H9 (cell line): ENCODE results near the gene DNAJC6. TPM values are rescaled to one million over a fixed set of nuclear protein-coding genes. Genes with fewer than 3 reads are reported as not detected.

Source experiments
- DNase-seq: peaks from one replicate; pipeline ENCODE4 v3.0.0-alpha.2; 2017
- H2AFZ ChIP-seq: one replicate; pipeline ENCODE4 v1.6.1; 2013; ENCODE audit warnings: mild to moderate bottlenecking, low read length, control low read depth, moderate library complexity
- H2AK5ac ChIP-seq: 2 replicates; pipeline ENCODE4 v1.6.1; 2013; ENCODE audit warnings: low read length, control low read depth, mixed read lengths; ENCODE audit not compliant: insufficient read length
- H2BK120ac ChIP-seq: one replicate; pipeline ENCODE4 v1.6.1; 2013; ENCODE audit warnings: low read depth, mild to moderate bottlenecking, low read length, control low read depth, inconsistent platforms; ENCODE audit not compliant: poor library complexity, severe bottlenecking
- H2BK12ac ChIP-seq: 2 replicates; pipeline ENCODE4 v1.6.1; 2013; ENCODE audit warnings: low read length, control low read depth, mixed read lengths, low read depth; ENCODE audit not compliant: insufficient read length
- H2BK15ac ChIP-seq: 2 replicates; pipeline ENCODE4 v1.6.1; 2013; ENCODE audit warnings: low read depth, low read length, control low read depth
- H2BK20ac ChIP-seq: one replicate; pipeline ENCODE4 v1.6.1; 2013; ENCODE audit warnings: low read depth, mild to moderate bottlenecking, low read length, control low read depth, inconsistent platforms; ENCODE audit not compliant: poor library complexity, severe bottlenecking
- H2BK5ac ChIP-seq: 2 replicates; pipeline ENCODE4 v1.6.1; 2013; ENCODE audit warnings: low read length, control low read depth, mixed read lengths; ENCODE audit not compliant: insufficient read length
- H3K14ac ChIP-seq: 2 replicates; pipeline ENCODE4 v1.6.1; 2013; ENCODE audit warnings: low read length, control low read depth; ENCODE audit not compliant: insufficient read depth
- H3K18ac ChIP-seq: 2 replicates; pipeline ENCODE4 v1.6.1; 2013; ENCODE audit warnings: low read depth, mild to moderate bottlenecking, mixed read lengths, low read length, control low read depth; ENCODE audit not compliant: insufficient read length
- H3K23ac ChIP-seq: 2 replicates; pipeline ENCODE4 v1.6.1; 2013; ENCODE audit warnings: low read length, control low read depth, mixed read lengths, low read depth; ENCODE audit not compliant: insufficient read length
- H3K23me2 ChIP-seq: 2 replicates; pipeline ENCODE4 v1.6.1; 2013; ENCODE audit warnings: low read depth, mild to moderate bottlenecking, mixed read lengths, low read length, control low read depth; ENCODE audit not compliant: insufficient read length, poor library complexity, severe bottlenecking
- H3K27ac ChIP-seq: 2 replicates; pipeline ENCODE4 v1.5.1; 2013; ENCODE audit warnings: low read length, control low read depth, mixed read lengths, low read depth; ENCODE audit not compliant: insufficient read length
- H3K27me3 ChIP-seq: 2 replicates; pipeline ENCODE4 v1.6.1; 2013; ENCODE audit warnings: low read length, control low read depth, inconsistent platforms; ENCODE audit not compliant: insufficient read depth
- H3K4ac ChIP-seq: 2 replicates; pipeline ENCODE4 v1.6.1; 2013; ENCODE audit warnings: low read depth, mild to moderate bottlenecking, control low read depth, inconsistent platforms, low read length, moderate library complexity
- H3K4me1 ChIP-seq: 2 replicates; pipeline ENCODE4 v1.6.1; 2013; ENCODE audit warnings: low read length, control low read depth, inconsistent platforms; ENCODE audit not compliant: insufficient read depth
- H3K4me2 ChIP-seq: 2 replicates; pipeline ENCODE4 v1.6.1; 2013; ENCODE audit warnings: low read length, control low read depth, mixed read lengths; ENCODE audit not compliant: insufficient read length, insufficient read depth
- H3K56ac ChIP-seq: 2 replicates; pipeline ENCODE4 v1.6.1; 2013; ENCODE audit warnings: low read depth, mild to moderate bottlenecking, mixed read lengths, low read length, control low read depth; ENCODE audit not compliant: insufficient read length
- H3K79me1 ChIP-seq: 2 replicates; pipeline ENCODE4 v1.6.1; 2013; ENCODE audit warnings: low read depth, mild to moderate bottlenecking, moderate library complexity, low read length, control low read depth, inconsistent platforms; ENCODE audit not compliant: insufficient read depth, poor library complexity, severe bottlenecking
- H3K79me2 ChIP-seq: 2 replicates; pipeline ENCODE4 v1.6.1; 2013; ENCODE audit warnings: low read length, control low read depth, inconsistent platforms; ENCODE audit not compliant: insufficient read depth
- H3K9ac ChIP-seq: 2 replicates; pipeline ENCODE4 v1.6.1; 2013; ENCODE audit warnings: low read length, control low read depth, mixed read lengths; ENCODE audit not compliant: insufficient read length; ENCODE audit errors: extremely low read depth
- H3K9me3 ChIP-seq: one replicate; pipeline ENCODE4 v1.6.1; 2013; ENCODE audit warnings: low read depth, low read length, inconsistent platforms; ENCODE audit not compliant: control insufficient read depth
- H3T11ph ChIP-seq: one replicate; pipeline ENCODE4 v1.6.1; 2013; ENCODE audit warnings: mild to moderate bottlenecking, low read length, control low read depth, inconsistent platforms
- H4K20me1 ChIP-seq: one replicate; pipeline ENCODE4 v1.6.1; 2013; ENCODE audit not compliant: control insufficient read depth, insufficient read length, insufficient read depth
- H4K5ac ChIP-seq: 2 replicates; pipeline ENCODE4 v1.6.1; 2013; ENCODE audit warnings: low read depth, mild to moderate bottlenecking, mixed read lengths, low read length, control low read depth; ENCODE audit not compliant: insufficient read length
- H4K8ac ChIP-seq: replicated peaks from 2 replicates; pipeline ENCODE4 v1.6.1; 2013; ENCODE audit warnings: low read length, control low read depth, mixed read lengths, low read depth; ENCODE audit not compliant: insufficient read length
- H4K91ac ChIP-seq: 2 replicates; pipeline ENCODE4 v1.6.1; 2013; ENCODE audit warnings: low read depth, mild to moderate bottlenecking, moderate library complexity, mixed read lengths, low read length, control low read depth; ENCODE audit not compliant: insufficient read length
- H3K27ac Mint-ChIP-seq, 3 experiments: 2 replicates in 2 of 3; 3 replicates in 1 of 3; pipeline ENCODE4 v1.8.0; 2020 to 2021; ENCODE audit warnings: mixed read lengths in 3 of 3, mild to moderate bottlenecking in 1 of 3, moderate library complexity in 1 of 3
- H3K27me3 Mint-ChIP-seq: 2 replicates; pipeline ENCODE4 v1.8.0; 2021; ENCODE audit warnings: low read depth, mild to moderate bottlenecking, moderate library complexity, mixed read lengths
- H3K36me3 Mint-ChIP-seq, 3 experiments: 2 replicates in 2 of 3; 3 replicates in 1 of 3; pipeline ENCODE4 v1.8.0; 2020 to 2021; ENCODE audit warnings: low read depth in 3 of 3, mixed read lengths in 3 of 3; ENCODE audit not compliant: insufficient read depth in 1 of 3
- H3K4me1 Mint-ChIP-seq, 2 experiments: 2 replicates each; pipeline ENCODE4 v1.8.0; 2020; ENCODE audit warnings: mixed read lengths in 2 of 2
- H3K4me3 Mint-ChIP-seq, 2 experiments: 2 replicates in 1 of 2; 3 replicates in 1 of 2; pipeline ENCODE4 v1.8.0; 2020 to 2021; ENCODE audit warnings: mild to moderate bottlenecking in 2 of 2, mixed read lengths in 2 of 2, moderate library complexity in 1 of 2
- H3K9me3 Mint-ChIP-seq, 2 experiments: 2 replicates in 1 of 2; 3 replicates in 1 of 2; pipeline ENCODE4 v1.8.0; 2020; ENCODE audit warnings: mild to moderate bottlenecking in 2 of 2, mixed read lengths in 2 of 2, moderate library complexity in 1 of 2
- WGBS: extraction: QIAGEN DNeasy Blood & Tissue Kit; methylation state at CpG from one replicate; pipeline ENCODE4 v1.1.7; 2013; ENCODE audit warnings: missing lambda C conversion rate, low lambda C conversion rate, mixed read lengths; ENCODE audit not compliant: insufficient read length; ENCODE audit errors: extremely low coverage; 5-methylcytosine and 5-hydroxymethylcytosine counted together
- total RNA-seq: library from RNA; stranded (reverse); gene quantifications from 2 replicates; pipeline ENCODE4 v1.2.1, GENCODE V29; 2021
- TF ChIP-seq, protein P1 (sequence below): fragments of 200-600 bp; sonication (generic); conservative IDR thresholded peaks from 3 replicates; pipeline ENCODE4 v1.8.0; 2021; ENCODE audit warnings: antibody characterized with exemption, mild to moderate bottlenecking

Gene DNAJC6
- total RNA-seq, 1 experiment from 2014 or later: 2.2 TPM

DNA sequence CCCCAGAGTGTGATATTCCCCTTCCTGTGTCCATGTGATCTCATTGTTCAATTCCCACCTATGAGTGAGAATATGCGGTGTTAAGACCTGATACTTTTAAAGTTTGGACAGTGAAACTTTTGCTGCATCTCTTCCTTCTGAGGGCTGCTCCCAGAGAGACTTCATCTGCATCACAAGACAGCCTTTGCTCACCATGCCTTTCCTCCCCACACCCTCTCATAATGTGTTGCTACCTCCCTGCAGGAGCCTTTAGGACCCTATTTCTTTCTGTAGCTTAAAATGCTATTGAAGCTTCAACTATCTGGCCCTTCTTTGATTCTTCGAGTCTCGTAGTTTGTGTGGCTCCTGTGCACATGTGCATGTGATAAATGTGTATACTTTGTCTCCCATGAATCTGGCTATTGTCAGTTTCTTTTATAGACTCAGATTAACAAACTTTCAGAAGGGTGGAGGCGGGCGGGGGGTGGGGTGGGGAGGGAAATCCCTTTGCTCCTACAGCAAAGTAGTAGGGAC lies 134.8 kb downstream of the DNAJC6 start:
- peaks cover 5% of the 10 kb centered on the region; the same call in 1 of the 2 replicates for H3K4me1 ChIP-seq
- H3K27ac ChIP-seq: no peak overlapping the region
- no peaks in the 10 kb centered on the region for H4K20me1 ChIP-seq
- no peak overlapping the region for H3T11ph ChIP-seq
- TF ChIP-seq, protein P1, sequence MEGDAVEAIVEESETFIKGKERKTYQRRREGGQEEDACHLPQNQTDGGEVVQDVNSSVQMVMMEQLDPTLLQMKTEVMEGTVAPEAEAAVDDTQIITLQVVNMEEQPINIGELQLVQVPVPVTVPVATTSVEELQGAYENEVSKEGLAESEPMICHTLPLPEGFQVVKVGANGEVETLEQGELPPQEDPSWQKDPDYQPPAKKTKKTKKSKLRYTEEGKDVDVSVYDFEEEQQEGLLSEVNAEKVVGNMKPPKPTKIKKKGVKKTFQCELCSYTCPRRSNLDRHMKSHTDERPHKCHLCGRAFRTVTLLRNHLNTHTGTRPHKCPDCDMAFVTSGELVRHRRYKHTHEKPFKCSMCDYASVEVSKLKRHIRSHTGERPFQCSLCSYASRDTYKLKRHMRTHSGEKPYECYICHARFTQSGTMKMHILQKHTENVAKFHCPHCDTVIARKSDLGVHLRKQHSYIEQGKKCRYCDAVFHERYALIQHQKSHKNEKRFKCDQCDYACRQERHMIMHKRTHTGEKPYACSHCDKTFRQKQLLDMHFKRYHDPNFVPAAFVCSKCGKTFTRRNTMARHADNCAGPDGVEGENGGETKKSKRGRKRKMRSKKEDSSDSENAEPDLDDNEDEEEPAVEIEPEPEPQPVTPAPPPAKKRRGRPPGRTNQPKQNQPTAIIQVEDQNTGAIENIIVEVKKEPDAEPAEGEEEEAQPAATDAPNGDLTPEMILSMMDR: no peak
- no peak overlapping the region for H2AK5ac ChIP-seq
- no peak for DNase-seq
- no peak overlapping the region for H2AFZ ChIP-seq
- Mint-ChIP-seq H3K4me1 (peaks cover 37 to 41% of the 10 kb centered on the region in 2 experiments), H3K9me3 (peaks cover 12 to 14% of the 10 kb centered on the region in 2 experiments), H3K36me3 (peaks cover 0 to 20% (median 7%) of the 10 kb centered on the region in 3 experiments; a peak in 4 of 7 replicates), H3K27ac (peak overlapping the region in 2 of 3 experiments; percentile 73 to 80; a peak in 2 of 7 replicates), H3K4me3 (peak overlapping the region; percentile 19 to 63; a peak in 3 of 5 replicates), H3K27me3 (0 out of 2 replicates have a peak, but pooled peaks cover 2% of the 10 kb centered on the region)
- H3K4me2 ChIP-seq: no peak overlapping the region
- no peak overlapping the region for H3K4ac ChIP-seq
- no peaks in the 10 kb centered on the region for H3K23me2 ChIP-seq
- H2BK15ac ChIP-seq: no peak overlapping the region
- no peaks in the 10 kb centered on the region for H3K79me1 ChIP-seq
- H3K18ac ChIP-seq: no peak overlapping the region
- no peak overlapping the region for H3K56ac ChIP-seq
- no peak overlapping the region for H4K8ac ChIP-seq
- no peak overlapping the region for H2BK5ac ChIP-seq
- no peak overlapping the region for H4K91ac ChIP-seq
- no peaks in the 10 kb centered on the region for H3K9me3 ChIP-seq
- no peaks in the 10 kb centered on the region for H3K27me3 ChIP-seq
- no CpG with 5 or more reads among the region's 5 CpGs for WGBS
- H2BK12ac ChIP-seq: no peak overlapping the region
- no peak overlapping the region for H3K14ac ChIP-seq
- H2BK20ac ChIP-seq: no peak overlapping the region
- H3K9ac ChIP-seq: no peak overlapping the region
- no peak overlapping the region for H4K5ac ChIP-seq
- H2BK120ac ChIP-seq: no peak overlapping the region
- no peaks in the 10 kb centered on the region for H3K79me2 ChIP-seq
- H3K23ac ChIP-seq: no peak overlapping the region
